ENCODE measurements around the gene IVNS1ABP.
A peak's percentile ranks its signal among the peaks of the same experiment; 100 is the strongest.
"Not testable (repeated sequence)": the region's sequence is repeated elsewhere in the genome, so short reads cannot be mapped to it uniquely, and the experiment has no call there.

The IVNS1ABP gene

DNA sequence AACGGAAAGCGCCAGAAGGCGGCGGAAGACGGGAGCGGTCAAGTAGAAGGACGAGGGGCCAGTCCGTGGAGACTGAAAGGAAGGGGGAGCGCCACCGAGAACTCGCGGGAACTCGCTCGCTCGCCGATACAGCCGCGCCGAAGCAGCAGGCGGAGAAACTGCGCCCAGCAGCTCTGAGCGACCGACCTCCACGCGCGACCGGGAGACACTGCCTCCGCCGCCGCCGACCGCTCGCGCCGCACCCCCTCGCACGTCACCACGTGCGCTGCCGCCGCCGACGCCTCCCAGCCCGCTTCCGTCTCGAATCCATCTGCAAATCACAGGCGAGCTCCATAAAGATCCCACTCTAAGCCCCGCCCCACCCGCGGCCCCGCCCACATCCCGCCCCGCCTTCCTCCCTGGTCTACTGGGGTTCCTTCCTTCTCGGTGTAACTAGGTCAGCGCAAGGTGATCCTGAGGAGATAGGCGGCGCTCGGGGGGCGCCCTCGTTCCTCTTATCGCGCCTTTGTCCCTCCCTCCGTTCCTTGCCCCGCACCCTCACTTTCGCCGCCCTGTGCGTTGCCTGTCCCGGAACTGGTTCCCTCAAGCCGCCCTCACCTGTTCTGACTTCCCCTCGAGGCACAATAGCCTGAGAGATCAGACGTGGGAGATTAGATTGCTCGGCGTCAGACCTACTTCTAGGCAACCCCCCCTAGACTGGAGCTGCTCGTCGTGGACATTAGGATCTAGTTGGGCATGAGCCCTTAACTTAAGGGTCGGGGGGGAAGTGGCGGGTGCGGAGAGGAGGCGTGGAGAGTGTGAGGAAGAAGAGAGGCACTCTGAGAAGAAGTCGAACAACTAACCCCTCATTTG lies at the start of gene IVNS1ABP:
Gene IVNS1ABP (minus strand): TSS at position 210 of the 852 bp plus-strand sequence. CDS start 7,750 bp downstream, outside the sequence.
- DNase-seq = peak; percentile 97

DNA sequence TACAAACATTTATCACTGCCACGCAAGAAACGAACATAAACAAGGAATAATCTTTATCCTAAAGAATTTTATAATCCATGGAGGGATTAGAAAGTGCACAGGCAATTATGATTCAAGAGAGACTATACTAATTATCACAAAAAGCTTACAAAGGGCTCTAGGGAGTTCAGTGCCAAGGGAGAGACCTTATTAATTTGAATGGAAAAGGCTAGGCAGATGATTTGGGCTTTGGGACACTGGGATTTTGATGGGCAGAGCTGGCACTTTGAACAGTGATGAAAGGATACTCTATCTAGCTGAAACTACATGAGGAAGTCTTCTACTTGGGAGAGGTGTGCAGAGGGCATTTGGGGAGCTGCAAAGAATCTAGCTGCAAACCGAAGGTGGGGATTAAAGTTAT lies 48.9 kb upstream of the IVNS1ABP start:
- no peak for DNase-seq

DNA sequence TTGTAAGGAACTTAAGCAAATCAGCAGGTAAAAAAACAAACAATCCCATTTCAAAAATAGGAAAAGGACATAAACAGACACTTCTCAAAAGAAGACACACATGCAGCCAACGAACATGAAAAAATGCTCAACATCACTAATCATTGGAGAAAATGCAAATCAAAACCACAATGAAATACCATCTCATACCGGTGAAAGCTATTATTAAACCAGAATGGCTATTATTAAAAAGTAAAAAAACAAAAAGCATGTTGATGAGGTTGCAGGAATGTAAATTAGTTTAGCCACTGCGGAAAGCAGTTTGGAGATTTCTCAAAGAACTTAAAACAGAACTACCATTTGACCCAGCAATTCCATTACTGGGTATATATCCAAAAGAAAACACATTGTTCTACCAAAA lies 47.5 kb upstream of the IVNS1ABP start:
- DNase-seq = not testable (repeated sequence)

DNA sequence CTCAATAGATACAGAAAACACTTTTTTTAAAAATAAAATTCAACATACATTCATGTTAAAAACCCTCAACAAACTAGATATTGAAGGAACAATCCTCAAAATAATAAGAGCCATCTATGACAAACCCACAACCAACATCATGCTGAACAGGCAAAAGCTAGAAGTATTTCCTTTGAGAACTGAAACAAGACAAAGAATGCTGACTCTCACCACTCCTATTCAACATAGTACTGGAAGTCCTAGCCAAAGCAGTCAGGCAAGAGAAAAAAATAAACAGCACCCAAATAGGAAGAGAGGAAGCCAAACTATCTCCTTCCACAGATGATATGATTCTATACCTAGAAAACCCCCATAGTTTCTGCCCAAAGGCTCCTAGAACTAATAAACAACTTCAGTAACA lies 46.2 kb upstream of the IVNS1ABP start:
- DNase-seq = no peak

DNA sequence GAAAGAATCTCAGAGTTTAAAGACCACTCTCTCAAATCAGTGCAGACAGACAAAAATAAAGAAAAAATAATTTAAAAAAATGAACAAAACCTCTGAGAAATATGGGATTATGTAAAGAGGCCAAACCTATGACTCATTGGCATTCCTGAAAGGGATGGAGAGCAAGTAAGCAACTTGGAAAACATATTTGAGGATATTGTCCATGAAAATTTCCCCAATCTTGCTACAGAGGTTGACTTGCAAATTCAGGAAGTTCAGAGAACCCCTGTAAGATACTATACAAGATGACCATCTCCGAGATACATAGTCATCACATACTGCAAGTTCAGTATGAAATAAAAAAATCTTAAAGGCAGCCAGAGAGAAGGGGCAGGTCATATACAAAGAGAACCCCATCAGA lies 43.7 kb upstream of the IVNS1ABP start:
- no peak for DNase-seq

DNA sequence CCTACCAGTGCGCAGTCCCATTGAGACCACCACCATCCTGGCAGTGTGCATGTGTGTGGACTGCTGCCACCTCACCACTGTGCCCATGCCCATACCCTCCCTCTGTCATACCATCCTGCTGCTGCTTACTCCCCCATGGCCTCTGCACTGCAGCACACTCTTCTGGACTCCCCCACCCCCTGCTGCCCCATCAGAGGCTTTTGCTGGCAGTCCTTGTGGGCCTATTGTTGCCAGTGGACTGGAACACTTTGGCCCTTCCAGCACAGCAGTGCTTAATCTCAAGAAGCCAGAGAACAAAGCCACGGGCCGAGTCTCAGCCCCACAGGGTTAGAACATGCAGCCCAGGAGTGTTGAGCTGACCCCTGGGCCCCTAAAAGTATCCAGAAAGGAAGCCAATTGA lies 41.9 kb upstream of the IVNS1ABP start:
- DNase-seq = no peak

DNA sequence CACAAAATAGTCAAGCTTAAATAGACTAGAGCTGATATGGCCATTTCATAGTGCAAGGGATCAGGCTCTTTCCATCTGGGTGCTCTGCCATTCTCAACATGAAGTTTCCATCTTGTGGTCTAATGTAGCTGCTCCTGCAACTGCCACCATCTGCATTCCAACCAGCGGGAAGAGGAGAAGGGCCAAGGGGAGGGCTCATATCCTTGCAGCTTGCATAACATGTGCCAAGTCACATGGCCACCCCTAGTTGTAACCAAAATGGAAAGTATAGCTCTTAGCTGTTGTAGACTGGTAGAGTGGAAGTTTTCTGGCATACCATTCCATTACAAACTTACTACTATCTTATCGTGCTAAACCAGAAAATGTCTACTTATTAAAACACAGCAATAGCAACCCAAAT lies 38.9 kb upstream of the IVNS1ABP start:
- DNase-seq = no peak

DNA sequence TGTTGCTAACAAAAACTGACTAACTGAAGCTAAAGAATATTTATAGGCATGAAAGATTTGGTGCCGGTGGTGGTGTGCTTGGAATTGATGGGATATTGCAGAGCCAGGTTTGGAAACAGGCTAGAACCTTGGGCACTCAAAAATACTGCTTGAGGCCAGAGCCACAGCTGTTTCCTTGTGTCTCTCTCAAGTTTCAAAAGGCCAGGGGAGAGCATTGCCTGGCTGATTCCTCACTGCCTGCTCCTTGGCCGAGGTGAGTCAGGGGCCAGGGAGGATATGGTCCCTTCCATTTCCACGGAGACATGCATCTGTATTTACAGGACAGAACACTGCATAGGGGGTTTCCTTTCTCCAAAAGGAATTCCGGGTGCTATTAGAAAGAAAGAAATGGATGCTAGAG lies 36.1 kb upstream of the IVNS1ABP start:
- no peak for DNase-seq

DNA sequence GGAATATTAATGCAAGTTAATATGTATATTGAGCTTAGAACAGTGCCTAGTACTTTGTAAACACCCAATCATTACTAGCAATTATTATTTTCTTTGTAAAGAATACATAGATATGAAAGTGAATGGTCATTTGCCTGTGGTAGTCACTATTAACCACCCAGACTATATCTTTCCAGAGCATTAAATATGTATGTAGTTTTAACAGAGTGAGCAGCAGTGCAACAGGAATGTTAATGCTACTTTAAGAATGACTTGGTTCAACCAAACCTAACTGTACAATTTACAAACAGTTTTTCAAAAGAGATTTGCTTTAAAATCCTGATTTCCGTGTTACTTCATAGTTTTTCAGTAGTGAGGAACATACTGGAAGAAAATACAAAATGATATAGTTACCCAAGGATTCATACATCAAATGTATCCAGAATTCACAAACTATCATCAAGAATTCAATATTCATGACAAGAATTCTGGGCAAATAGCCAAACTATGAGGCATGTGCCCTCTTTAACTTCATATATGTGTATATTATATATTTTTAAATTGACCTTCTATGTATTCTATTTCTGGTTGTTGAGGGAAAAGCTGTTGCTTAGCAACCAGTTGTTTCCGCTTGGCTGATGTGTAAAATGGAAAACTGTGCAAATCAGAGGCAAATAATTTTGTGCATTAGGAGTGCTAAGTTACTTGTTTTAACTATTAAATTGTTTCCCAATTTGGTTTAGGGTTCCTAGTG lies 34.9 kb upstream of the IVNS1ABP start:
- no peak for DNase-seq

DNA sequence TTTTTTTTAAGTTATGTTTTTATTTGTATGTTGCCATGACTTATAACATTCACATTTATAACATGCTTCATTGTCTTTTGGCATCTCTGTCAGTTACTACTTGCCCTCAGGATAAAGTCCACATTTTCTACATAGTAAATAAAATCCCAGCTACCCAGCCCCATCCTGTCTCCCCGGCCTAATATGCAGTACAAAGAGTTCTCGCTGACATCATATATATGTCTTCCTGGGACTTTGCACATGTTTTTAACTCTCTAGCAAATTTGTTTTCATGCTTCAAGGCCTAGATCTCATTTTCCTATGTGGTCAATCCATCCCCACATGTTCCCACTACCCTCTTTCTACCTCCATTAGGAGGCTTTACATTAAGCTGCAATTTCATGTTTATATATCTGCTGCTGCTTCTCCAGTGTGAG lies 33.0 kb upstream of the IVNS1ABP start:
- no peak for DNase-seq

DNA sequence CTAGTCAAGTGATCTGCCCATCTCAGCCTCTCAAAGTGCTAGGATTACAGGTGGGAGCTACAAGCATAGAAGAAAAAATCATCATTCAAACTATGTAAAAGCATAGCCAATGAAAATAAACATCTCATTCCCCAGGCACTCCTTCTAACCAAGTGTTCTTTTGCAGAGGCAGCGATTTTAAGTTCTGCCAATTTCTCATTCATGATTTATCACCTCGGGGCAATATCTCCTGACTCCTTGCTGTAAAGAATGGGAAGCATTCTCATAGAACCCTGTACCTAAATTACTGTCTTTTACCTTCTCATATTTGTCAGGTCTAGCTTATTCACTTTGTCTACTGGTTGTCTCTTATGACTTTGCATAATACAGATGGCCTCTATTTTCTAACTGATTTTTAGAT lies 32.5 kb upstream of the IVNS1ABP start:
- no peak for DNase-seq

DNA sequence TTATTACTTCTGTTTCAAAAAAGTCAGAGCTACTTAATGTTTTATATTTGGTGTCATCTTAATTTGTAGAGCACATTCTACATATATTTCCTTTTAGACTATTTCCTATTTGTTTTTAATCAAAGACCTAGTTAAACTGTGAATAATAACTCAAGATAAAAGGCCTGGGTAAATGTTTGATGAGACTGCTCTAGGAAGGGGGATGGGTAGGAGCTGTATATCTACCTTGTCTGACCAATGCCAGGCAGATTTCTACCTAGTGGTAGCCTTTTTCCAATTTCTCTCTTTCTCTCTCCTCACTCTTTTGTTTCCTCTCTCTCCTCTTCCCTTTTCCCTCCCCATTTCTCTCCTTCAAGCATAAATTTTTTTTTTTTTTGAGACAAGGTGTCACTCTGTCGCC lies 31.9 kb upstream of the IVNS1ABP start:
- no peak for DNase-seq

DNA sequence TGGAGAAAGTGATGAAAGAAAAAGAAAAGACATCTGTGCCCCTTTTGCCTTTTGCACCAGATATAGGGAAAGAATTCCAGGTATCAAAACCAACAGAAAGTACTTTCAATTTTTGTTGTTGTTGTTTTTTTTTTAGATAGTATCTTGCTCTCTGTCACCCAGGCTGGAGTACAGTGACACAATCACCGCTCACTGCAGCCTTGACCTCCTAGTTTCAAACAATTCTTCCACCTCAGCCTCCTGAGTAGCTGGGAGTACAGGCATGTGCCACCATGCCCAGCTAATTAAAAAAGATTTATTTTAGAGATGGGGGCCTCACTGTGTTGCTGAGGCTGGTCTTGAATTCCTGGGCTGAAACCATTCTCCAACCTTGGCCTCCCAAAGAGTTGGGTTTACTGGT lies 31.3 kb upstream of the IVNS1ABP start:
- DNase-seq = no peak

DNA sequence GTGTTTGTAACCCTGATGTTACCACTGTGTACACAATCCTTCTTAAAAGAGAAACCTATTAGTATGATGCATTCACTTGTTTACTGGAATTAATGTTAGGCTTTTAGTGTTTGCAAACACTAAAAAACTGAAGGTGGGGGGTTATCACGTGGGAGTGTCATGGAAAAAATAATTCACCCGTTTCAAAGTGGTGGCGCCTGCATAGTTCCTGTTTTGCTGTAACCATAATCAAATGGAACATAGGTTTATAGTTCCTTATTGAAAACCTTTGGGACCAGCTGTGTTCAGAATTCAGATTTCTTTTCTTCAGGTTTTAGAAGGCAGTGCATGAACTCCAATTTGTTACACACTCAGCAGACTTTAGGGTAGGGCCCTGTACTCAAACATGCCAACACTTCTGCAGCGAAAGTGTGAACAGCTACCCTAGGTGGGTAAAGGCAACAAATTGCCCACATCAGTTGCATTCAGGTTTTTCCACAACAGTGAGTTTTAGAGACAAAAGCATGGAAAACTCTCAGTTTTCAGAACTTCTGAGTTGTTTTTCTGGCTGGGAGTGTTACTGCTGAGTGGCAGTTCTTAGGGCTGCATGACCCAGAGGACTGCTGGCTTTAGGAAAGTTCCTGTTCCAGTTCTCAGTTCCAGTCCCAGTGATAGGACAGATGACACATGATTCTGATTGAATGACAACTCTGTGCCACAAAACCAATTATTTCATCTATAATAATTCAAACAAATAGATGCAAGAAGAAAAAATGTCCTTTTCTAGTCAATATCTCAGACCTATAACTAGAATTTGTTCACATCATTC lies 29.1 kb upstream of the IVNS1ABP start:
- DNase-seq = peak; percentile 69

DNA sequence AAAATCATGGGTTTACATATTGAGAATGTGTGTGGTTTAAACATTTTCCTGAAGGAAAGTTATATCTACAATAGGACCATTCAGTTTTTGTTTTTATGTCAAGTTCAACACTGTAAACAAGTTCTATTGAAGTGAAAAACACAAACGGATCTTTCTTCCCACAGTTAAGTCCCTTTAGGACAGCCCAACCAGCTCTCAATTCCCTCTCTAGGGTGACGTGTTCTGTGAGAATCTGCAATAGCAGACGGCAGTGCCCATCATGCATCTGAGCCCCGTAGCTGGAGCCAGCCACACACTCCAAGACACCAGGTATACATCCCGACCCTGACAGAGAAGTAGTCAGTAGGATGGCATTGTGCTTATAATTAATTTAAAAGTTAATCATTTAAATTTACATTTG lies 26.3 kb upstream of the IVNS1ABP start:
- no peak for DNase-seq

DNA sequence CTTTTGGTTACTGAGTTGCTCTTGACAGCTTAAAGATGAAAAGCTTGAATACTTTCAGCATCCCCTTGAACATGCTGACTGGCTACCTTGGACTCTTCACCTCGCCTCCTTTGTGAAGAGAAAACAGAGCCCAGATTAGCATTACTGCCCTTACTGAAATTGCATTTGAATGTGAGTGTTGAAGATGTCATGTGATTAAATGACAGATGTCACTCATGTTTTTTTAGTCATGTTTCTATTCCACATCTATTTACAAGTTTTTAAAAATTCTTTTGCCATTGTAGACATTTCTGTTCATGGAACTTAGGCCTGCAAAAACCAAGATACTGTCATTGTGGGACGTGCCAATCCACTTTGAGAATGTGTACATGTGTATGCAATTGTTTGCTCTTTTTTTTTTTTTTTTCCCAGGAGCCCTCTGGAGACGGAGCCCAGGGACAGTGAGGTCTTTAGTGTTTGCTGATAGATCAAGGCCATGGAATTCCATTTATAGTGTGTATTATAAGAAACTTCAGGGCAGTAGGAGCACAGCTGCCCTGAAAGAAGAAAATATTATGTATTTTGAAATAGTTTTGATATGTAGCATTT lies 25.7 kb upstream of the IVNS1ABP start:
- no peak for DNase-seq

DNA sequence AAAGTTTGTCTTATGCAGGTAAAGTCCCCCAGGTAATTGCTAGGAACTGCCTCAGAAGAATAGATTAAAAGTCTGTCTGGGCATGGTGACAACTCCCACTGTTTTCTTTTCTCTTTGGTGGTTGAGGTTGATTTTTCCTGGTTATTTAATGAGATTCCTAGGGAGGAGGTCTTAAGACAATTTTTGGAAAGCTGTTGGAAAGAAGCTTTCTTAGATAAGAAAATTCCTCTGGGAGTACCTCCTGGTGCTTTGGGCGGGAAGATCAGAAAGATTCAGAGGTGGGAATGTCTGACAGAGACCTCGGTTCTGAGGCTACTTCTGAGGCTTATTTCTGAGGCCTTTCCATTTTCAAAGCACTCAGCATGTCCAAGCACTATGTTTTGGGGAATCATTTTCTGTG lies 25.0 kb upstream of the IVNS1ABP start:
- no peak for DNase-seq

DNA sequence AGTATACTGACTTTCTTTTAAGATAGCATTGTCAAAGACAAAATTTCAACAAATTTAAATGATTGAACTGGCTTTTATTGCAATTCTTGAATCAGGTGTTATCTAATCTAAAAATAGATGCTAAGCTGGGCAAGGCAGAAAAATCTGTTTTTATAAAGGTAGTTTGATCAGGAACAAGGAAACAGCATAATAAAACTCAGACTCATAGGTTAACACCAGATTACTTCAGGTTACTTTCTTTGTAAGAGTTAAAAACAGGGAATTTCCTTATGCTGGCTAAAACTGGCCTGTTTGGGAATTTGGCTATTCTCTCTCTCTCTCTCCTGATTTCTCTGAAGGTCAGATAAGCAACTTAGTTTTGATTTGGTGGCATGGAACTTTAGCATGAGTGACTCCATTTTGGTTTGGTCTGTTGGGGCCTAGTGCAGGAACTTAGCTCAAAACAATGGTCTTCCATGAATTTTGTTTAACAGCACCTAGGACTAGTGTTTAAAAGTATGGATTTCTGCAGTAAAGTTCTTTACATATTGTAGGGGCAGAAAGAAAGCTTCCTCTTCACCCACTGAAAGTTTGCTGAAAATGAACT lies 24.2 kb upstream of the IVNS1ABP start:
- no peak for DNase-seq

DNA sequence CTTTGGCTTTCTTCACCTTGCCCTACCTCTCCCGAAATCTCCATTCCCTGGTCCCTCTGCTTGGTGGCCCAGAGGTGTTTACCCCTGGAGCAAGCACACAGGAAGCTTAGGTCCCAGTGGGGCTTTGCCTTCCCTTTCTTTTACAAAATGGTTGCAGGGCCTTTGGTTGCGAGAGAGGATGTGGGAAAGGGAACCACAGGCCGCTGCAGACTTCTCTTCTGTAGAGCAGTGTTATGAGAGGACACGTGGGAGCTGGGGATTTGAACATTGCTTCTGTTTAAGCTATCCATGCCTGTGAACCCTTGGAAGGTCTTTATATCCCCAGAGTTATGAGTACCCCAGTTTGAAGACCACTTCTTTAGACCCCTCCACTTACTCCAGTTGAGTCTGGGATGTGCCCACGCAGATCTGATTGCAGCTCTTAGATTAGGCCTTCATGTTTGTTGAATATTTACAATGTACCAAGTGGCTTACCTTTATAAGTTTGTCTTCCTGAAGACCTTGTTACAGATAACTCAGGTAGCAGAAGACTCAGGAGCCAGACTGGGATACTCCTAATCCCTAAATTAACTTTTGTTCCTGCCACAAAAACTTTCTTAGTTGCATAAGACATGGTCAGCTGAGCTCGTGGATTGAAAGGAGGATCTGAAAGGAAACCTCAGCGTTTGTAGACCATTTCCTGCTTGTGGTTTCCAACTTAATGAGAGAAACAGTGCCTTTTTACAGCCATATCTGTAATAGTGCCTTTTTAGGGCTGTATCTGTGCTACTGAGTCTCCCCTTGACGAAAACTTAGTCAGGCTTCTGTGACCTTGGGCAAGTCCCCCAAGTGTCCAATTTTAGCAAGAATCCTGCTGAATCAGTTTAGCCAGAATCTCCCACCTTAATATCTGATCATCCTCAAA lies 21.9 kb upstream of the IVNS1ABP start:
- DNase-seq = peak; percentile 85

DNA sequence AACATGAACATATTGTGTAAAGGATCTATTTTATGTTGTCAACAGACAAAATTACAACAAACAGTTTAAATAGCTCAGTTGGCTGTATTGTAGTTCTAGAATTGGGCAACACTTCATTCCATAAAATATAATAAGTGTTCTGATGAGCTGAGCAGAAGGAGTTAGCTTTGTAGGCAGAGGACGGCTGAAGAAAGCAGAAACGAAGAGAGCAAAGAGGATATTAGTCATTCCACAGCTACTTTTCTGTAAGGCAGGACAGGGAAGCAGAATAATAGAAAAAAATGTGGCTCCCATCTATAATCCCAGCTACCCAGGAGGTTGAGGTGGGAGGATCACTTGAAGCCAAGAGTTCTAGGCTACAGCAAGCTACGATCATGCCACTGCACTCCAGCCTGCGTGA lies 20.2 kb upstream of the IVNS1ABP start:
- DNase-seq = no peak

DNA sequence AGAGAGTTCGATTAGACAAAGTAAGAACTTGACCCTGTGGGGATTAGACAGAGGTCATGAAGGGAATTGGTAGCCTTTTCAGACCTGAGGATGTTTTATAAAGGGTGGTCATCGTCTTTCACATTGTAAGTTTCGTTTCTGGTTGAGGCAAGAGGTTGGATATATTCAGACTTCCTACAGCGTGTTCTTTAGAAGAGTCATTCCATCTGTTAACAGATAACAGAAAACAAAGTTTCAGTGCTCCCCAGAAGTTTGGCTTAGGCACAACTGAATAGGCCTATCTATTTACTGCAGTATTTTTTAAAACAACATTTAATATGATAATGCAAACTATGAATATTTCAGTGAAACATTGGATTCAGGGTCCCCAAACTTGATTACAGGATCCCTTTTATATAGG lies 17.1 kb upstream of the IVNS1ABP start:
- DNase-seq = peak; percentile 34

DNA sequence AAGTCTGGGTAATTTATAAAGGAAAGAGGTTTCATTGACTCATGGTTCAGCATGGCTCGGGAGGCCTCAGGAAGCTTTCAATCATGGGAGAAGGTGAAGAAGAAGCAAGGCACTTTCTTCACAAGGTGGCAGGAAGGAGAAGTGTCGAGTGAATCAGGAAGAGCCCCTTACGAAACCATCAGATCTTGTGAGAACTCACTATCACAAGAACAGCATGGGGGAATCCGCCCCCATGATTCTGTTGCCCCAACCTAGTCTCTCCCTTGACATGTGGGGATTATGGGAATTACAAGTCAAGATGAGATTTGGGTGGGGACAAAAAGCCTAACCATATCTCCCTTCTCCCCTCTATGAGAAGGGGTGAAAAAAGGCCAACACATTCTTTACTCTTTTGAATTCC lies 11.2 kb upstream of the IVNS1ABP start:
- DNase-seq = peak; percentile 24
